DMS114 treated with DMSO at 0.1 percent for 48 hours (cell line): ENCODE measurements around the gene PRR36.
A peak's percentile ranks its signal among the peaks of the same experiment; 100 is the strongest.
"Not testable (repeated sequence)": the region's sequence is repeated elsewhere in the genome, so short reads cannot be mapped to it uniquely, and the experiment has no call there.

ENCODE experiments used
- DNase-seq: peaks from one replicate; lab custom pipeline; 2025; ENCODE audit not compliant: unreplicated experiment; lab: John Stamatoyannopoulos, UW

Gene PRR36

DNA sequence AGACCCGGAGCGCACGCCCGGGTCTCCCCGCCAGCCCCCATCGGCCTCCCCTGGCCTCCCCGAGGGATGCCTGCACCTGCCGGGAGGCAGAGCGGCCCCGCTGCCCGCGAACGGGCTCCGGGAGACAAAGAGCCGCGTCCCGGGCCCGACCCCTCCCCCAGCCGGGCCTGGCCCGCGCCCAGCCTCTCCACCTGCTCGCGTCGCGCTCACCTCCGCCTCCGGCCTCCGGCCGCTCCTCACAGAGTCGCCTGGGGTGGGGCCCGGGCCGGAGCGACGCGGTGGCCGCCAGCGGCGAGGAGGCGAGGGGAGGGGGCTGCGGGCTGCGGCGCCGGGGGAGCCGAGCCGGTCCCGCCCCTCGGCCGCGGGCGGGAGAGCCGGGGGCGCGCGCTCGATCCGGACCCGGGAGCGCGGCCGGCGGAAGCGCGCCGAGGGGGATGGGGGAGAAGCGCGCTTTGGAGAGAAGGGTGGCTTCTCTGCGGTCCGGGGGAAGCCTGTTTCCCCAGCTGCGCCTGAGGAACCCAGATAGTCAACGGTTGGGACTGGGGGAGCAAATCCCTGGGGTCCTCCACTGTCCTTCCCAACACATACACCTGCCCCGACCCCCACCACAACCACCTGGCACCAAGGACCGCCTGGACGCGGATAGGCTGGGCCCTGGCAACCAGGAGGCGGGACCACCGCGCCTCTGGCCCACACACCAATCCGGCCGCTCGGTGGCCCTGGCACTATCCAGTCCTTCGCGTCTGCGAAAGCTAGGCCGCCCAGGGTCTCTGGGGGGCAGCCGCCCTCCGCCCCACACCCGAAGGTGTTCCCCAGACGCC lies at the start of gene PRR36:
Gene PRR36, minus strand, starts transcription at position 315 of the 821 bp plus-strand sequence. CDS start 701 bp downstream, outside the sequence.
- peak; percentile 49 for DNase-seq

DNA sequence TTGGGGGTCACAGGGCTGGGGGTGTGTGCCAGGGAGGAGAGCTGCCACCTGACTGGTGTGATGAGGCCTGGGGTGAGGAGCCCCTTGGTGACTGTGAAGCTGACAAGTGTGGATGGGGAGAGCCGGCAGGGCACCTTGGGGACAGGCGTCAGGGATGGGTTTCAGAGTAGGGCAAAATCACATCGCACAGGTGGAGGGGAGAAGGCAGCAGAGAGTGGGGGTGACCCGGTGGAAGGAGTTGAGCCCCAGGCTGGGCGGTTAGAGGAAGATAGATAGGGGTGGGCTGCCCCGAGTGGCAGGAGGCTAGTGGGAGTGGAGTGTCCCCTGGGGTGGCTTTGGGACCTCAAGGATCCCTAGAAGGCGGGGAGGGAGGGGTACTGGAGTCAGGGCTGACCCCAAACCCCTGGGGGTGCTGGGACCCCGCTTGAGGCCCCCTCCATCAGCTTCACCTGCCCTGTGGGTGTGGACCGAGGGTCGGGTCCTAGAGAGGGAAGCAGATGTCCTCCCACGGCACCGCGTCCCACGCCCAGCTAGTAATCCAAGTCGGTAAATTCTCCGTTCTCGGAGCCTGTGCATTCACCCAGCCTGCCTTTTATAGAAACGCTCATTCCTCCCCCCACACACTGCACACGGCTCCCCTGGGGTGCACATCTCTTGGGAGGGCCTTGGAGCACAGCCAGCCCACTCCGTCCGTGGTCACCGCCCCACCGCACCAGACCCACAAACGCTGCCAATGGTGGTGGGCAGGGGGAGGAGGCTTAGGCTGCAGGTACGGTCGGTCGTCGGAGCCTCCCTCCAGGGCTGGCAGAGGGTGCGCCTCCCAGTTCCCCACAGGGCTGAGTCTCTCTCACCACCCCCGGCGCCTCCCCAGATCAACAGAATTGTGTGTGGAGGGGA lies 49.4 kb upstream of the PRR36 start:
- no peak for DNase-seq

DNA sequence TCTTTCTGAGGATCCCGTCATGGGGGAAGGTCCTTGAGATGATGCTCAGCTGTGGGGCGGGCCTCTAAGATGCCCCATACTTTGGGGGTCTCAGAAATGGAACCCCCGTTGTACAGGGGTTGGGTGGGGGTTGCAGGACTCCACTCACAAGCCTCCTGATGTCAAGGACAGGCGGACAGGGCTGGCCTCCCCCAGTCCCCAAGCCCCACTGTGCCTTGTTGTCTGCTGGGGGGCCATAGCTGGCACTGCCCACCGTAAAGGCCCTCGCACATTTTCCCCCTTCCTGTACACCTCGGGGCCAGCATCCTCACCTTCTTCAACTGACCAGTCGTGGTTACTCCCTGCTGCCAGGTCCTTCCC lies 48.6 kb upstream of the PRR36 start:
- no peak for DNase-seq

DNA sequence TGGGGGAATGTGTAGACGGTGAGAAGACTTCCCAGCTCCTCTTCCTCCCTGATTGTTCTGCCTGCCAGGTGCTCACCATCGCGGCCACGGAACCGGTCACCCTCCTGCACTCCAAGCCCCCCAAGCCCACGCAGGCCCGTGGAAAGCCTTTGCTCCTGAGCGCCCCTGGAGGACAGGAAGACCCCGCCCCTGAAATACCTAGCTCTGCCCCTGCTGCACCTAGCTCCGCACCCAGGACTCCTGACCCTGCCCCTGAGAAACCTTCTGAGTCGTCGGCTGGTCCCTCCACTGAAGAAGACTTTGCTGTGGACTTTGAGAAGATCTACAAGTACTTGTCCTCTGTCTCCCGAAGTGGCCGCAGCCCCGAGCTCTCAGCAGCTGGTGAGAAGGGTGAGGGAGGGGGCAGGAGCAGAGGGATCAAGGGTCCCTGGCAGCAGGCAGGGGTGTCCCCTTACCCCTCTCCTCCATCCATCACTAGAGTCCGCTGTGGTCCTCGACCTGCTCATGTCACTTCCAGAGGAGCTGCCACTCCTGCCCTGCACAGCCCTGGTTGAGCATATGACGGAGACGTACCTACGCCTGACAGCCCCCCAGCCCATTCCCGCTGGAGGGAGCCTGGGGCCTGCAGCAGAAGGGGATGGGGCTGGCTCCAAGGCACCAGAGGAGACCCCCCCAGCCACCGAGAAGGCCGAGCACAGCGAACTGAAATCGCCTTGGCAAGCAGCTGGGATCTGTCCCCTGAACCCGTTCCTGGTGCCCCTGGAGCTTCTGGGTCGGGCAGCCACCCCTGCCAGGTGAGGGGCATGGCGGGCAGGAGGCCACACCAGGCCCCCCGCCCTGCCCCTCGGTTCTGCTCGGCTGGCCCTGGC lies 48.0 kb upstream of the PRR36 start:
- no peak for DNase-seq

DNA sequence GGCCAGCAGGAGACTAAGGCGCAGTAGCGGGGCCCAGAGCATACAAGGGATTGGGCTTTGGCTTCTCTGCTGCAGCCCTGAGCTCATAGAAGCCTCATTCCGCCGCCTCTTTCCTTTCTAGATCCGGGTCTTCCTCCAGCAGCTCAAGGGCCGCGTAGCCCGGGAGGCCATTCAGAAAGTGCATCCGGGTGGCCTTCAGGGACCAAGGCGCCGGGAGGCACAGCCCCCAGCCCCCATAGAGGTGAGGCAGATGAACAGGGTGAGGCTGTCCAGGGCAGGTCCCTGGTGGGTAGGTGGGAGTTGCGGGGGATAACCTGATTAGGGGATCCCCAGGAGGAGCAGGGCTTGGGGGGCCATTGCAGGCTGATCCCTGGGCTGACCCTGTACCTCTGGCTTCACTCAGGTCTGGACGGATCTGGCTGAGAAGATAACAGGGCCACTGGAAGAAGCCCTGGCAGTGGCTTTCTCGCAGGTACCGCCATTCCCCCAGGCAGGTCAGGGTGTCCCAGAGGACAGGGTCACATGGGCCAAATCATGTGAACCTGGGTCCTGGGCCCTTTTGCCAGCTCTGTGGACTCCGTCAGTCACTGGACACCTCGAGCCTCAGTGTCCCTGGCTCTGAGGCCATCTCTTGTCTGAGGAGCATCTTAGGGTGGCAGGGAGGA lies 47.2 kb upstream of the PRR36 start:
- no peak for DNase-seq

DNA sequence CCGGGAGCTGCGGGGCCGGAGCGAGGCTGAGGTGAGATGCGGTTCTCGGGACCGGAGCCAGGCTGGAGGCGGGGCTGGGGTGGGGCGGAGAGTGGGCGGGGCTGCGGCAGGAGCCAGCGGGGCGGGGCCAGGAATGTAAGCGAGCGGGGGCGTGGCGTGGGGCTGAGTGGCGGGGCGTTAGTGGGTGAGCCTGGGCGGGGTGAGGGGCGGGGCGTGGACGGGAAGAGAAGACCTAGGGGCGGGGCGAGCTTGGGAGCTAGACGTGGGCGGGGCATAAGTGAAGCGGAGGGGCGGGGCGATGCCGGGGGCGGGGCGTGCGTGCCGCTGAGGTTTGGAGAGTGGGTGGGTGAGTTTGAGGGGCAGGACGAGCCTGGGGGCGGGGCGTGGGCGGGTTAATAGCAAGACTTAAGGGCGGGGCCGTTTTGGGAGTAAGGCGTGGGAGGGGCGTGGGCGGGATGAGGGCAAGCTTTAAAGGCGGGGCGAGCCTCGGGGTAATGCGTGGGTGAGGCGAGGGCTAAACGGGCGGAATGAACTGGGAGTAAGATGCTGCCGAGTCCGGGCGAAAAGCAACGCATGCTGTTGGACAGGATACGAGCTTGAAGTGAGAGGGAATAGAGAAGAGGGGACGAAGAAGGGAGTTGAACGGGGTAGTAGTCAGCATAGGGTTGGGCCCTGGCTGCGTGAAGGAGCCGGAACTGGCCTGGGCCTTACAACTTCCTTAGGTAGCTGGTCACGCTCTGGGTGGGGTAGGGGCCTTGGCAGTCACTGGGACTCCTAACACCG lies 46.5 kb upstream of the PRR36 start:
- peak; percentile 82 for DNase-seq

DNA sequence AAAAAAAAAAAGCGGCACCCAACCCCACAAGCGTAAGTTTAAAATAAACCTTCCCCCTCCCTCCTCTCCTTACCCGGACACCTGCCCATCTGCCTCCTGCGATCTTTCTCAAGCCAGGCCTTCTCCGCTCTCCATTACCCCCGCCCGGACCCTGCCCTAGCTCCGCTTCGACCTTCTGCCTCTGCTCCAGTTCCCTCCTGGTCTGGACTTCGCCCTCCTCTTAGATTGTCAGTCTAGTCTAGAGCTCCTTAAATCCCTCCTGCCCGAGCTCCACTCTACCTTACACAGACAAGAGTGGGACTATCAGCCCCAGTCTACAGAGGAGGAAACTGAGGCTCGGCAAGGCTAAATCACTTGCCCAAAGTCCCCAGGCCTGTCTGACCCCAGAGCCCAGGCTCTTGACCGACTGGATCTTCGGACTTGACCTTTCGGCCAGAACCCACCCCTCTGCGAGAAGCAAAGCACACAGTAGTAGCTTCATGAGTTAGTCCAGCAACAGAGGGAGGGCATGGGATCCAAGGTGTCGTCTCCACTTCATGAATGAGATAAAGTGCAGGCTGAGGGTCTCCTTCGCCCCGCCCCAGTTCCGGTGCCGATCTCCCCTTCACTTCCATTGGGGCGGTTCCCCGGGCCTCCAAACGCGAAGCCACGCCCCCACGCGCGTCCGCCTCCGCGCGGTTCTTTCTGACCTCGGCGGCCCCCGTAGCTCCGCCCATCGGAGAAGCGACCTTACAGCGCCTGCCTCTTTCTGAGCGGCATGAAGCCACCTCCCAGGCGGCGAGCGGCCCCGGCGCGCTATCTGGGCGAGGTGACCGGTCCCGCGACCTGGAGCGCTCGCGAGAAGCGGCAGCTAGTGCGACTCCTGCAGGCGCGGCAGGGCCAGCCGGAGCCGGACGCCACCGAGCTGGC lies 45.7 kb upstream of the PRR36 start, which contains the start of gene SNAPC2:
Gene SNAPC2, plus strand, starts transcription at position 729 of the 909 bp plus-strand sequence. Its CDS starts 29 bp downstream, at position 758.
- peak; percentile 74 for DNase-seq

DNA sequence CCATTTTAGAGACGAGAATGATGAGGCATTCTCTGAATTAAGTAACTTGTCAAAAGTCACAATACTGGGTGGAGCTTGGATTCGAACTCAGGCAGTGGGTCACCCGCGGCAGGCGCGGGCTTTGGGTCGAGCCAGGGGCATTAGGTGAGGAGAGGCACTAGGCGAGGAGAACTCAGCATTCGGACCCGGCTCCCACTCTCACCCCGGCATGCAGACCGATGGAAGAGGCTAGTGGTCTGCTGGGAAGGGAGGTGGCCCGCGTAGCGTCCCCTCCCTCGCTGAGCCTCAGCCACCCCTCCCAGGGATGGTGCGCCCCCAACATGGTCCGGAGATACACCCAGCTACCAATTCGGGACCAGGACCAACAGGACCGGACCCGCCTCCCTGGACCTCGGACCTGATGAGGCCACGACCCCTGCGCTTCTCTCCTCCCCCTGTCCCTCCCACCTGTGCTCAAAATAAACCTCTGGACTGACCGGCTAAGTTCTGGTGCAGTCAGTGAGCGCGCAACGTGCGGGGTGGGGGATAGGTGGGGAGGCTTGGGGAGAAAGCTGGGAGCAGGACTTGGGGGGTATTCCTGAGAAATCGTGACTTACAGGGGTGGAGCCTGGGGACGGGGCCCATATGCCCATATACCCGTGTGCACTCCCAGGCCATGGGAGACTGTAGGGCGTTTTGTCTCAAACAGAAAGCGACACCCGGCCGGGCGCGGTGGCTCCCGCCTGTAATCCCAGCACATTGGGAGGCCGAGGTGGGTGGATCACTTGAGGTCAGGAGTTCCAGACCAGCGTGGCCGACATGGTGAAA lies 44.6 kb upstream of the PRR36 start:
- no peak for DNase-seq

DNA sequence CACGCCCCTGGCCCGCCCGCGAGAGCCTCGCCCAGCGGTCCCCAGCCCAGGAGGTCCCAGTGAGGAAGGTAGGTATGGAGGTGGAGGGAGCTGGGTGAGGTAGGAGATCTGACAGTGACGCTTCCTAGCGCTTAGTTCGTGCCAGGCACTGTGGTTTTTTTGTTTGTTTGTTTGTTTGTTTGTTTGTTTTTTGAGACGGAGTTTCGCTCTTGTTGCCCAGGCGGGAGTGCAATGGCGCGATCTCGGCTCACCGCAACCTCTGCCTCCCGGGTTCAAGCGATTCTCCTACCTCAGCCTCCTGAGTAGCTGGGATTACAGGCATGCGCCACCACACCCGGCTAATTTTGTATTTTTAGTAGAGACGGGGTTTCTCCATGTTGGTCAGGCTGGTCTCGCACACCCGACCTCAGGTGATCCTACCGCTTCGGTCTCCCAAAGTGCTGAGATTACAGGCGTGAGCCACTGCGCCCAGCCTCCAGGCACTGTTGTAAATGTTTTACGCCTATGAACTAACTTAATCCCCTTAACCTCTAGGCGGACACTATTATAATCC lies 43.9 kb upstream of the PRR36 start:
- not testable (repeated sequence) for DNase-seq

DNA sequence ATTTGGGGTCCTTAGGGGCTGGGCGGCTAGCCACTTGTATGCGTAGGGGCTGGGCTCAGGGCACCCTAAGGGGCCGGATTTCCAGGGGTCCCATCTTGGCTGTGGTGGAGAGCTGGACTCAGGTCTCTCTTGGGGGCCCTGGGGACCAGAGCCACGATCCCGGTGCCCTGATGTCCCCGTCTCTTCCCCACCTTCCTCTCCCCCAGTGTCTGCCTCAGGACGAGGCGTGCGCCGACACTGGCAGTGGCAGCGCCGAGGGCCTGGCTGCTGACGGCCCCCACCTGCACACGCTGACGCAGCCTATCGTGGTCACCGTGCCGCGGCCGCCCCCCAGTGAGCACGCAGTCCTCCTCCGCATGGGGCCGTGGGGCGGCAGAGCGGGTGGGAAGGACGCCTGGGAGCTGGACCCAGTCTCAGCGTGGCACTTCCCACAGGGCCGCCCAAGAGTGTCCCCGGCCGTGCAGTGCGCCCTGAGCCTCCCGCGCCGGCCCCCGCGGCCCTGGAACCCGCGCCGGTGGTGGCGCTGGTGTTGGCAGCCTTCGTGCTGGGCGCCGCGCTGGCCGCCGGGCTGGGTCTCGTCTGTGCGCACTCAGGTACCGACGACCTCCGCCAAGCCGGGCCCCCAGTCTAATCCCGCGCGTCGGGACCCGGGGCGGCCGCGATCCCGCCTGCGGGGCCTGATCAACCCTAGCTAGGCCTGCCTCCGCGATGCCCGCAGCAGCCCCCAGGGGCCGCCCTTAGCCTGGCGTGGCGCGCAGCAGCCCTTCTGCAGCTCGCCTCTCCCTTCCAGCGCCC lies 43.3 kb upstream of the PRR36 start:
- no peak for DNase-seq

DNA sequence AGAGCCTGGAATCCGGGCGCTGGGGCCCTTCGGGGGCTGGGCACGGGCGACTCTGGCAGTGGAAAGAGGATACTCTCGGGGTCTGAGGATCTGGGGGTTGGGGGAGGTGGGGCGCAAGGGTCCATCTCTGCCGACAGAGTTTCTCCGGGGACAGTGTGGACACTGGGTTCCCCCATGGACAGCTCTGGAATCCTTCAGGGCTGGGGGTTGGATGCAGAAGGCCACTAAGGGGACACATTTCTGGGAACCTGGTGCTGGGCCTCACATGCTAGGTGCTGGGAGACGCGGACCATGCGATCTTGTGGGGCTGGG lies 42.7 kb upstream of the PRR36 start:
- no peak for DNase-seq

DNA sequence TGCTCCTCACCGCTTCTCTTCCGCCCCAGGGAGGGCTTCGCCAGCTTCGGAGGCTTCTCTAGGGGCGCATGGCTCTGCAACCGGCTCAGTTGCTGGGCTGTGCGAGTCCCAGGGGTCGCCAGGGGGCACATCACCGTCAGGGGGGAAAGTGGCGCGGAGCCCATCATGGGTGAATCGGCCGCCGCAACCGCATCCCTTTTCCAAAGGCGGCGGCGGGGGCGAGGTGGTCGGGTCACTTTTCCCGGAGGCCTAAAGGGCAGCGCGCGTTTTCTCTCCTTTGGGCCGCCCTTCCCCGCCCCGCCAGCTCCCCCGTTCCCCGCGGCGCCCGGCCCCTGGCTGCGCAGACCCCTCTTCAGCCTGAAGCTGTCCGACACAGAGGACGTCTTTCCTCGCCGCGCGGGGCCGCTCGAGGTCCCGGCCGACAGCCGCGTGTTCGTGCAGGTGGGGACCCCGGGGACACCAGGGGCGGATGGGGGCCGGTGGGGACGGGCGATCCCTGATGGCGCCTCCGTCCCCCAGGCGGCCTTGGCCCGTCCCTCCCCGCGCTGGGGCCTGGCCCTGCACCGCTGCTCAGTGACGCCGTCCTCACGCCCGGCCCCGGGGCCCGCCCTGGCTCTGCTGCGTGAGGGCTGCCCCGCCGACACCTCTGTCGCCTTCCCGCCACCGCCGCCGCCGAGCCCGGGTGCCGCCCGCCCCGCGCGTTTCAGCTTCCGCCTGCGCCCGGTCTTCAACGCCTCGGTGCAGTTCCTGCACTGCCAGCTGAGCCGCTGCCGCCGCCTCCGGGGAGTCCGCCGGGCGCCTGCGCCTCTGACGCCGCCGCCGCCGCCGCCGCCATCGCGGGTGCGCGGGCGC lies 42.1 kb upstream of the PRR36 start:
- DNase-seq = no peak

DNA sequence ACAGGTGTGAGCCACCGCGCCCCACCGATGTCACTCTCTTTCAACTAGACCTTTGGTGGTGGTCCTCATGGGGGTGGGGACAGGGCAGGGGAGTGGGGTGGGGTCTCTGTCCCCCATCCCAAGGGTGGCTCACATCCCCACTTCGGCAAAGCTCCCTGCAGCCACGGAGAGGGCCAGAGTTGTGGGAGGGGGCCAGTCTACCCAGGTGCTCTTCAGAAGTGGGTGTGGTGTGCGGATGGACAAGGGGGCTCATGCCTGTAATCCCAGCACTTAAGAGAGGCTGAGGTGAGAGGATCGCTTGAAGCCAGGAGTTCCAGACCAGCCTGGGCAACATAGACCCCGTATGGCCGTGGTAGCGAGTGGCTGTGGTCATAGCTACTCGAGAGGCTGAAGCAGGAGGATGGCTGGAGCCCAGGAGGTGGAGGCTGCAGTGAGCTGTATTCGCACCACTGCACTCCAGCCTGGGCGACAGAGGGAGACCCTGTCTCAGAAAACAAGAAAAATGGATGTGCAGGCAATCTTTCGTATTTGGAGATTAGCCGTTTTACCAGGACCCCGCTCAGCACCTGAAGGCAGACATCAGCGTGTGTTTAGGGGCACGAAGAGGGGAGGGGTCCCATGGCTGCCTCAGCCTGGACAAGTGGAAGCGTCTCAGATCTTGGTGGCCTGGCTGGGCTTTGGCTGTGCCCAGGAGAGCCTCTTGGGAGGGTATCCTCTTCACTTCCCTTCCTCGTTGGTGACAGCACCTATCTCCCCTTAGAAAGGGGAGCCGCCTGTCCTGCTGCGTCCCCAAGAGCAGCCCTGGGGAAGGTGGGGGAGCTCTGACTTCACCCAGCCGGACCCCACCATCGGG lies 41.3 kb upstream of the PRR36 start:
- no peak for DNase-seq

DNA sequence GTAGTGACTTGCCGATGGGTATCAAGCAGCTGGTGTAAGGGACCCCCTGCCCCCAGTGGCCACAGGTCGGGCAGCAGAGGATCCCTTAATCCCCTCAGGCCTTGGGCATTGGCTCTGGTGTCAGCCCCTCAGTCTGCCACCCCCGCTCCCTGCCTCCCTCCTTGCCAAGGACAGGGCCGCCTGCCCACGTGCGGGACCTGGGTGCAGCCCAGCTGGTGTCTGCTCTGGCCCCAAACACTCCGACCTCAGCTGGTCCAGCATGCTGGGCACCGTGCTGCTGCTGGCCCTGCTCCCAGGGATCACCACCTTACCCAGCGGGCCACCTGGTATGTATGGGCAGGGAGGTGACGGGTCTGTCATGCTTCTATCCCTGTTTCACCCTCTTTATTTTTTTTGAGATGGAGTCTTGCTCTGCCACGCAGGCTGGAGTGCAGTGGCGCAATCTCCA lies 40.4 kb upstream of the PRR36 start, which contains the start of gene TGFBR3L:
Gene TGFBR3L, plus strand, starts transcription at position 233 of the 448 bp plus-strand sequence.
- DNase-seq = no peak

DNA sequence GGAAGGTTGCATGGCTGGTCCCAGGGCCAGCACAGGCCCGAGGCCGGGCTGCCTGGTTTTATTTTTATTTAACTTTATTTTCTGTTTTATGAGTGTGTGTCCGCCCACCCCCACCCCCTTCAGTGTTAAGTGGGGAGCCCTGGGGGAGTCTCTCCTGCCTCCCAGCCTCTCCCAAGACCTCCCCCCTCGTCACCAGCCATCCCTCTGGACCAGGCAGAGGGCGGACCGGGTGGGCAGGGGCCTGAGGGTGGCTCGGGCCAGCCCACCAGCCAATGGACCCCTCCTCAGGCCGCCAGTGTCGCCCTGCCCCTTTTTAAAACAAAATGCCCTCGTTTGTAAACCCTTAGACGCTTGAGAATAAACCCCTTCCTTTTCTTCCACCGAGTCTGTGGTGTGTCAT lies 39.9 kb upstream of the PRR36 start:
- DNase-seq = no peak
